22Rv1 (cell line): Measurements from ENCODE around the gene LTBP2.

Experiments used
- H3K27ac ChIP-seq: fragments of 450-650 bp; 2 replicates; pipeline ENCODE4 v1.5.1; 2017
- CTCF ChIP-seq: fragments of 450-650 bp; IDR thresholded peaks from 2 replicates; pipeline ENCODE4 v1.5.1; 2017; ENCODE audit warnings: mild to moderate bottlenecking
- ZFX ChIP-seq: fragments of 450-650 bp; IDR thresholded peaks from 2 replicates; pipeline ENCODE4 v1.6.1; 2017; ENCODE audit warnings: antibody characterized with exemption, borderline replicate concordance

Gene LTBP2

DNA sequence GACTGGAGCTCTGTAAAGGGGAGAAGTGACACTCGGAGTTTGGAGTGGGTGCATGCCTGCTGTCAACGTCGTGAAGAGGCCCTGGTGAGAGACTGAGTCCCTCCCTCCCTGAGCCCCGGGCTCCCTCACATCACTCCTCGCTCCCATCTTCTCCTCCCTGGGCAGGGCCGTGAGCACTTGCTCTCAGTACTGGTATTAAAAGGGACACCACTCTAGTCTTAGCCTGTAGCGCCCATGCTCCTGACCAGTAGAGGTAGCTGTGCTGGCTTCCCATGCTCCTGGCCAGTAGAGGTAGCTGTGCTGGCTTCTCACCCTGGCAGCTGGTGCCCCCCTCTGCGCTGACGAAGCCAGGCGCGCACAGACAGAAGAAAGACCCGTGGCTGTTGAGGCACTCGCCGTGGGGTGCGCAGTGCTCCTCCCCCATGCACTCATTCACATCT is 103.7 kb downstream of the LTBP2 start:
- peak; percentile 64 for TF ChIP-seq CTCF
- TF ChIP-seq ZFX = no peak
- no peak overlapping the region for H3K27ac ChIP-seq

- no peak overlapping the region for H3K27ac ChIP-seq
- TF ChIP-seq CTCF (no peak), ZFX (no peak)
Observed at GRCh38 chr14:74507840-74508239, 104.2 kb downstream of the LTBP2 start.

DNA sequence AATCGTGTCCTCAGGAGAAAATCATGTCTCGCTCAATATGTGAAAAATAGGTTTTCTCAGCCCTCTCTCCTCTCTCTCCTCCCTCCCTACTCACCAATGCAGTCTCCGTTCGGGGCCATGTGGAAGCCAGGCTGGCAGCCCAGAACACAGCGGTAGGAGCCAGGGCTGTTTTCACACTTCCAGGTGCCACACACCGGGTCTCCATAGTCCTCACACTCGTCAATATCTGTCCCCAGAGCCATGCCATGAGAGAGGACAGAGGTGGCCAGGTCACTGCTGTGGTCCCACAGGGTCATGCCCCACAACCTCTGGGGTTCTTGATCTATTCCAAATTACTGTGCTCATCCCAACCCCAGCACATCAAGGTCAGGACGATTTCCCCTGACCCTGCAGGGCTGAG is 105.0 kb downstream of the LTBP2 start:
- no peak overlapping the region for H3K27ac ChIP-seq
- no peak for TF ChIP-seq ZFX
- TF ChIP-seq CTCF = no peak

DNA sequence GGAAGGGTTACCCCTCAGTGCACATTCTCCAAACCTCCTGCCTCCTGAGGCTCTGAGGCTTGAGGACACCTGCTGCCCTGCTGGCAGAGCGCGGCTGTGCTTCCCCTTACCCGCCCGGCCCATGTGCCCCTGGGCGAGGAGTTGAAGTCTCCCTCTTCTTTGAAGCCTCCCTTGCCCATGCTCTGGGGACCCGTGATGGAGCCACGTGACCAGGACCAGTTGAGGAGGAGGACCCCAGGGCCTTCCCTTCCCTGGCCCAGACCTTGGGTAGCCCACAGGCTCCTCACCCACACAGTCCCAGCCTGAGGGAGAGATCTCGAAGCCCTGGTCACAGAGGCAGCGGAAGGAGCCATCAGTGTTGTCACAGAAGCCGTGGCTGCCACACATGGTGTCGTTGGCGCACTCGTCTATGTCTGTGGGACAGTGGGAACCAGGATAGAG is 105.6 kb downstream of the LTBP2 start:
- H3K27ac ChIP-seq = no peak overlapping the region
- no peak for TF ChIP-seq ZFX

- TF ChIP-seq ZFX (no peak), CTCF (no peak)
- H3K27ac ChIP-seq = no peak overlapping the region
Observed at GRCh38 chr14:74505831-74506230, 106.2 kb downstream of the LTBP2 start.

- no peak overlapping the region for H3K27ac ChIP-seq
- TF ChIP-seq ZFX = no peak
- TF ChIP-seq CTCF = no peak
Observed at GRCh38 chr14:74504874-74505720, 106.9 kb downstream of the LTBP2 start.

DNA sequence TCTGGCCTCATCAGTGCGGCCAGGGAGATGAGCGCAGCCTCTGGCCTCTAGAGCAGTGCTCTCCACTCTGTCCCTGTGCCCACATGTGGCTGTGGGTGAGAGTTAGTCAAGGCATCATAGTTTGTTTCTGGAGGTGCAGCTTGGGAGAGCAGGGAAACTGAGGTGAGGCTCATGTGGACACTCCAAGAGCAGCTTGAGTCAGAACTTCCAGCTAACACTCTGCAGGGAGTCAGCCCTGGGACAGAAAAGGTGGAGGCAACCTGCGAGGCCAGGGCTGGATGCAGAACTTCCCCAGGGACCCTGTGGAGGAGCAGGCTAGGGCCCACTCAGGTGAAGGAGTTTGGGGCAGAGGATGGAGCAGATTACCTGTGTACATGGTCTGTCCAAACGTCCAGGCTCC is 107.6 kb downstream of the LTBP2 start:
- H3K27ac ChIP-seq = no peak overlapping the region
- TF ChIP-seq CTCF = no peak
- TF ChIP-seq ZFX = no peak
